Epithelial cell of esophagus (primary cell): ENCODE results near the gene FIS1.

Experiments
- DNase-seq: peaks from one replicate; pipeline ENCODE4 v3.0.0; 2010; ENCODE audit warnings: low read depth
- H3K4me3 ChIP-seq: 2 replicates; pipeline ENCODE4 v1.5.1; 2011; ENCODE audit warnings: mild to moderate bottlenecking, low read length, control low read depth
- CTCF ChIP-seq: IDR thresholded peaks from 2 replicates; pipeline ENCODE4 v1.5.1; 2011; ENCODE audit warnings: low read depth, mild to moderate bottlenecking, low read length, control low read depth, inconsistent platforms; ENCODE audit not compliant: insufficient read depth; ENCODE audit errors: missing control alignments

Gene FIS1

GRCh38 chr7:101235050-101235449 lies 9.8 kb downstream of the FIS1 start:
- TF ChIP-seq CTCF, result peak; percentile 25
- H3K4me3 ChIP-seq, result no peak overlapping the region
- no peak for DNase-seq

- no peak overlapping the region for H3K4me3 ChIP-seq
- DNase-seq, result no peak
- TF ChIP-seq CTCF, result no peak
These were observed 10.2 kb downstream of the FIS1 start for GRCh38 chr7:101234636-101235035.

- TF ChIP-seq CTCF, result no peak
- H3K4me3 ChIP-seq, result no peak overlapping the region
These were observed 10.9 kb downstream of the FIS1 start for GRCh38 chr7:101233907-101234547.

GRCh38 chr7:101232141-101232850 lies 12.6 kb downstream of the FIS1 start:
- H3K4me3 ChIP-seq, result peak overlapping the region; percentile 46
- no peak for TF ChIP-seq CTCF
- peak; percentile 82 for DNase-seq

More at GRCh38 chr7:101233907-101234547, 10.9 kb downstream of the FIS1 start:
- DNase-seq, result no peak

- TF ChIP-seq CTCF, result no peak
- H3K4me3 ChIP-seq, result peak overlapping the region; percentile 46
- no peak for DNase-seq
These were observed 13.2 kb downstream of the FIS1 start for GRCh38 chr7:101231644-101232043.

GRCh38 chr7:101226721-101227120 lies 18.2 kb downstream of the FIS1 start:
- no peak for DNase-seq
- no peak overlapping the region for H3K4me3 ChIP-seq

More at GRCh38 chr7:101226721-101227120, 18.2 kb downstream of the FIS1 start:
- TF ChIP-seq CTCF, result no peak
